HG03039 (cell line): ENCODE results near the gene CAB39.
"Not testable (repeated sequence)": the region's sequence is repeated elsewhere in the genome, so short reads cannot be mapped to it uniquely, and the experiment has no call there.

Source experiments
- ATAC-seq: cut with Tn5 transposase; IDR thresholded peaks from one replicate; pipeline ENCODE4 v1.9.1; 2021; ENCODE audit warnings: mild to moderate bottlenecking, moderate library complexity; ENCODE audit not compliant: unreplicated experiment

CAB39 gene

GRCh38 chr2:230682546-230682945 lies 30.1 kb upstream of the CAB39 start:
- ATAC-seq = no peak

GRCh38 chr2:230684270-230685168 lies 28.1 kb upstream of the CAB39 start:
- ATAC-seq = no peak

- ATAC-seq = no peak
These were observed 27.5 kb upstream of the CAB39 start for GRCh38 chr2:230685178-230685577.

GRCh38 chr2:230687498-230687897 lies 25.1 kb upstream of the CAB39 start:
- no peak for ATAC-seq

- no peak for ATAC-seq
These were observed 24.2 kb upstream of the CAB39 start for GRCh38 chr2:230688490-230688889.

GRCh38 chr2:230690439-230690838 lies 22.2 kb upstream of the CAB39 start:
- no peak for ATAC-seq

- ATAC-seq = no peak
These were observed 21.5 kb upstream of the CAB39 start for GRCh38 chr2:230691005-230691647.

- ATAC-seq = no peak
These were observed 19.9 kb upstream of the CAB39 start for GRCh38 chr2:230692760-230693159.

GRCh38 chr2:230693411-230693810 lies 19.2 kb upstream of the CAB39 start:
- ATAC-seq = no peak

GRCh38 chr2:230694241-230694640 lies 18.4 kb upstream of the CAB39 start:
- ATAC-seq = peak; percentile 62

GRCh38 chr2:230695551-230695950 lies 17.1 kb upstream of the CAB39 start:
- no peak for ATAC-seq

GRCh38 chr2:230696670-230697069 lies 16.0 kb upstream of the CAB39 start:
- ATAC-seq = no peak

GRCh38 chr2:230697676-230698075 lies 15.0 kb upstream of the CAB39 start:
- no peak for ATAC-seq

- not testable (repeated sequence) for ATAC-seq
These were observed 13.9 kb upstream of the CAB39 start for GRCh38 chr2:230698753-230699152.

- no peak for ATAC-seq
These were observed 12.2 kb upstream of the CAB39 start for GRCh38 chr2:230700447-230700846.

- ATAC-seq = no peak
These were observed 11.3 kb upstream of the CAB39 start for GRCh38 chr2:230701308-230701707.

GRCh38 chr2:230702457-230702856 lies 10.2 kb upstream of the CAB39 start:
- not testable (repeated sequence) for ATAC-seq

GRCh38 chr2:230703514-230703913 lies 9.1 kb upstream of the CAB39 start:
- no peak for ATAC-seq

- no peak for ATAC-seq
These were observed 6.6 kb upstream of the CAB39 start for GRCh38 chr2:230706053-230706521.

GRCh38 chr2:230706966-230707365 lies 5.7 kb upstream of the CAB39 start:
- no peak for ATAC-seq

- no peak for ATAC-seq
These were observed 4.4 kb upstream of the CAB39 start for GRCh38 chr2:230708204-230708603.

- ATAC-seq = no peak
These were observed 1.4 kb upstream of the CAB39 start for GRCh38 chr2:230711224-230711623.
